CD4-positive, CD25-positive, alpha-beta regulatory T cell (primary cell): ENCODE results near the gene ZNF609. TPM values are rescaled to one million over a fixed set of nuclear protein-coding genes. Genes with fewer than 3 reads are reported as not detected.

ENCODE experiments used
- ATAC-seq, 2 donors: fragments of 150-1000 bp; cut with Tn5 transposase; one replicate each; pipeline ENCODE4 v1.10.0; 2021; ENCODE audit warnings: low read depth in 2 of 2, moderate number of reproducible peaks in 2 of 2, moderate library complexity in 1 of 2
- DNase-seq, 3 donors: peaks; one replicate each; pipeline versions ENCODE4 v3.0.0 to v3.0.0-alpha.2; 2012 to 2022; ENCODE audit warnings: mixed read lengths in 1 of 3
- H3K27ac ChIP-seq: one replicate; pipeline ENCODE4 v1.7.0; 2013; ENCODE audit warnings: mild to moderate bottlenecking, low read length; ENCODE audit not compliant: insufficient read depth, poor library complexity, severe bottlenecking
- H3K27me3 ChIP-seq: one replicate; pipeline ENCODE4 v1.7.0; 2013; ENCODE audit warnings: low read length; ENCODE audit not compliant: control insufficient read depth, insufficient read depth
- H3K36me3 ChIP-seq: one replicate; pipeline ENCODE4 v1.7.0; 2013; ENCODE audit warnings: mild to moderate bottlenecking, low read length, moderate library complexity; ENCODE audit not compliant: control insufficient read depth, insufficient read depth
- H3K4me1 ChIP-seq: 2 replicates; pipeline ENCODE4 v1.7.0; 2013; ENCODE audit warnings: mild to moderate bottlenecking, low read length; ENCODE audit not compliant: insufficient read depth, control insufficient read depth, poor library complexity, severe bottlenecking
- H3K4me3 ChIP-seq: one replicate; pipeline ENCODE4 v1.7.0; 2013; ENCODE audit warnings: low read depth, mild to moderate bottlenecking, low read length, moderate library complexity
- H3K9me3 ChIP-seq, 2 experiments: 1 replicate in 1 of 2; 2 replicates in 1 of 2; pipeline ENCODE4 v1.7.0; 2013; ENCODE audit warnings: low read length in 2 of 2, mild to moderate bottlenecking in 1 of 2, moderate library complexity in 1 of 2; ENCODE audit not compliant: control insufficient read depth in 2 of 2
- H3K27ac Mint-ChIP-seq, 3 donors: one replicate each; pipeline ENCODE4 v1.8.0; 2020 to 2022; ENCODE audit warnings: mild to moderate bottlenecking in 3 of 3, mixed read lengths in 3 of 3, moderate library complexity in 2 of 3
- H3K27me3 Mint-ChIP-seq: one replicate; pipeline ENCODE4 v1.8.0; 2022; ENCODE audit warnings: mild to moderate bottlenecking, mixed read lengths
- H3K36me3 Mint-ChIP-seq: one replicate; pipeline ENCODE4 v1.8.0; 2020; ENCODE audit warnings: mixed read lengths
- H3K4me1 Mint-ChIP-seq, 4 donors: one replicate each; pipeline ENCODE4 v1.8.0; 2020 to 2022; ENCODE audit warnings: mixed read lengths in 4 of 4, mild to moderate bottlenecking in 1 of 4
- H3K4me3 Mint-ChIP-seq, 4 donors: one replicate each; pipeline ENCODE4 v1.8.0; 2020 to 2022; ENCODE audit warnings: mild to moderate bottlenecking in 4 of 4, mixed read lengths in 4 of 4, moderate library complexity in 3 of 4
- H3K9me3 Mint-ChIP-seq, 7 donors: one replicate each; pipeline ENCODE4 v1.8.0; 2020 to 2022; ENCODE audit warnings: mixed read lengths in 7 of 7, mild to moderate bottlenecking in 3 of 7, moderate library complexity in 2 of 7
- polyA plus RNA-seq, 4 donors: library from polyadenylated mRNA; unstranded; fragments of 300-500 nt; fragmentation: Illumina TruSeq; gene quantifications; one replicate each; pipeline ENCODE4 v1.2.3, GENCODE V29; 2021
- total RNA-seq: library from RNA; stranded (reverse); gene quantifications from one replicate; pipeline ENCODE4 v1.2.3, GENCODE V29; 2022

ZNF609 gene
- total and polyA plus RNA-seq, 5 donors from 2014 or later: 0.64 to 39.0 (median 2.0) TPM

DNA sequence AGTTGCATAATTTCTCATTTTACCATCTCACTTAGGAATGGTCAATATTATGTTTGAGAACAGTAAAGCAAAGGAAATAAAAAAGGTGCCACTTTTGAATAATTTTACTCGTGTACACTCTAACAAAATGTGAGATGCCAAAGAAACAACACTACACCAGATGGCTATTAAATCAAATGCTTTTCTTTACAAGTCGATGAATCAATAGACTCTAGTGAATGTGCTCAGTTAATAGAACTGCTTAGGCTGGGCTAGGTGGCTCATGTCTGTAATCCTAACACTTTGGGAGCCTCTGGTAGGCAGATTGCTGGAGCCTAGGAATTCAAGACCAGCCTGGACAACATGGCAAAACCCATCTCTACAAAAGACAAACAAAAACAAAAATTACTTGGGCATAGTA, 87.9 kb downstream of the ZNF609 start:
- Mint-ChIP-seq H3K4me1 (peaks cover 10 to 38% (median 27%) of the 10 kb centered on the region in 4 donors), H3K9me3 (no peaks in the 10 kb centered on the region), H3K4me3 (no peak overlapping the region), H3K27me3 (no peaks in the 10 kb centered on the region), H3K27ac (no peak overlapping the region), H3K36me3 (peaks cover 7% of the 10 kb centered on the region)
- Histone ChIP-seq H3K27ac (no peak overlapping the region), H3K4me3 (no peak overlapping the region), H3K36me3 (no peaks in the 10 kb centered on the region), H3K4me1 (no peaks in the 10 kb centered on the region), H3K9me3 (no peaks in the 10 kb centered on the region), H3K27me3 (no peaks in the 10 kb centered on the region)
- no peak for ATAC-seq
- no peak for DNase-seq

DNA sequence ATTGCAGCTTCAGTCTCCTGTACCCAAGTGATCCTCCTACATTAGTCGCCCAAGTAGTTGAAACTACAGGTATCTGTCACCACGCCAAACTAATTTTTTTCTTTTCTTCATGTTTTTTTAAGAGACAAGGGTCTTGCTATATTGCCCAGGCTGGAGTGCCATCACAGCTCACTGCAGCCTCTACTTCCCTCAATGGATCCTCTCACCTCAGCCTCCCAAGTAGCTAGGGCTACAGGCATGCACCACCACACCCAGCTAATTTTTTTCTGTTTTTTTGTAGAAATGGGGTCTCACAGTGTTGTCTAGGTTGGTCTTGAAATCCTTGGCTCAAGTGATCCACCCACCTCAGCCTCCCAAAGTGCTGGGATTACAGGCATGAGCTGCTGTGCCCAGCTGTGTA, 89.5 kb downstream of the ZNF609 start:
- ATAC-seq (no peak), DNase-seq (no peak)
- no peaks in the 10 kb centered on the region for H3K36me3 ChIP-seq
- Mint-ChIP-seq H3K27ac (no peak overlapping the region), H3K4me3 (no peak overlapping the region), H3K4me1 (peaks cover 7 to 31% (median 25%) of the 10 kb centered on the region in 4 donors), H3K36me3 (peaks cover 7% of the 10 kb centered on the region), H3K9me3 (no peaks in the 10 kb centered on the region), H3K27me3 (no peaks in the 10 kb centered on the region)
- no peaks in the 10 kb centered on the region for H3K27me3 ChIP-seq
- H3K27ac ChIP-seq: no peak overlapping the region
- no peaks in the 10 kb centered on the region for H3K9me3 ChIP-seq
- H3K4me1 ChIP-seq: no peaks in the 10 kb centered on the region
- no peak overlapping the region for H3K4me3 ChIP-seq

DNA sequence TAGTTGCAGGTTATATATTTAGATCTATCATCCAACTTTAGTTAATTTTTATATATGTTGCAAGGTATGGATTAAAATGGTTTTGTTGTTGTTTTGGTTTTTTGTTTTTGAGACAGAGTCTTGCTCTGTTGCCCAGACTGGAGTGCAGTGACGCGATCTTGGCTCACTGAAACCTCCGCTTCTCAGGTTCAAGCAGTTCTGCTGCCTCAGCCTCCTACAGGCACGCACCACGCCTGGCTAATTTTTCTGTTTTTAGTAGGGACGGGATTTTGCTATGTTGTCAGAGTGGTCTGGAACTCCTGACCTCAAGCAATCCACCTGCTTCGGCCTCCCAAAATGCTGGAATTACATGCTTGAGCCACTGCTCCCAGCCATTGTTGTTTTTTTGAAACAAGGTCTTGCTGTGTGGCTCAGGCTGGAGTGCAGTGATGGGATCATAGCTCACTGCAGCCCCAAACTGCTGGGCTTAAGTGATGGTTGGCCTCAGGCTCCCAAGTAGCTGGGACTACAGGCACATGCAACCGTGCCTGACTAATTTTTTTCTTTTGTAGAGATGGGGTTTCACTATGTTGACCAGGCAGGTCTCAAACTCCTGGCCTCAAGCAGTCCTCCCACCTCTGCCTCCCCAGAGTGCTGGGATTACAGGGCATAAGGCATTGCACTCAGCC, 92.0 kb downstream of the ZNF609 start:
- Histone ChIP-seq H3K4me3 (no peak overlapping the region), H3K27me3 (no peaks in the 10 kb centered on the region), H3K4me1 (no peaks in the 10 kb centered on the region), H3K27ac (no peak overlapping the region), H3K36me3 (no peaks in the 10 kb centered on the region), H3K9me3 (no peaks in the 10 kb centered on the region)
- peak overlapping the region in 1 of 3 donors; percentile 52 for H3K27ac Mint-ChIP-seq
- no peaks in the 10 kb centered on the region for H3K27me3 Mint-ChIP-seq
- H3K36me3 Mint-ChIP-seq: peaks cover 3% of the 10 kb centered on the region
- ATAC-seq (no peak), DNase-seq (no peak)
- H3K4me3 Mint-ChIP-seq: no peak overlapping the region
- peaks cover 6 to 30% (median 20%) of the 10 kb centered on the region in 4 donors for H3K4me1 Mint-ChIP-seq
- H3K9me3 Mint-ChIP-seq: no peaks in the 10 kb centered on the region

DNA sequence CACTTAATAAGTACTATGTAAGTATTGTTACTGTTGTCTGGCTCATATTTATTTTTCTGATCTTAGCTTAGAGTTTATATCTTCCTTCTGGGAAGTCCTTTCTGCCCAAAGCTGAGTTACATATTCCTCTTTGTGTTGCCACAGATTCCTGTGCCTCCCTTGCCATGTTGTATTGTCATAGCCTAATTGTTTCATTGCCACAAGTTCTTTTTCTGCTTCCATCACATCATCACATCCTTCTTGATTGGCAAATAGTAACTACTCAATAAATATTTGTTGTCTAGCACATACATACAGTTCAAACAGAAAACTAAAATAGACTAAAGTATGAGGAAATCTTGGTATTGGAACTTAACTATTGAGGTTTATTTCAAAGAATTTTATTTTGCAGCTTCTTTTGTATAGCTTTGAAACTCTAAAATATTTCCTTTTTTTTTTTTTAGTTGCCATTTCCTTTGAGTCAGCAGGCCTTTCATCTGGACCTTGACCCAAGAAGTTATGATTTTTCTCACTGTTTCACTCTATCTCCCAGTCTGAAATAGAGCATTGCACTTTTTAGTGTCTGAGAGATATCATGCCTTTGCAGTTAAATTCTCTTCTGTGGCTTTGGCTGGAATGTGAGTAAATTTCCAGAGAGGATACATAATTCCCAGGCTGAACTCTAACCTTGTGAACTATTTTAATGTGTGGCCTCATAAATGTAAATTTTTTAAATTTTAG, 98.2 kb downstream of the ZNF609 start:
- Histone ChIP-seq H3K4me1 (no peaks in the 10 kb centered on the region), H3K4me3 (no peak overlapping the region), H3K9me3 (no peaks in the 10 kb centered on the region), H3K36me3 (peaks cover 3% of the 10 kb centered on the region), H3K27ac (no peak overlapping the region), H3K27me3 (no peaks in the 10 kb centered on the region)
- H3K4me1 Mint-ChIP-seq: peaks cover 15 to 37% (median 32%) of the 10 kb centered on the region in 4 donors
- H3K9me3 Mint-ChIP-seq: no peaks in the 10 kb centered on the region
- H3K36me3 Mint-ChIP-seq: no peaks in the 10 kb centered on the region
- H3K27me3 Mint-ChIP-seq: no peaks in the 10 kb centered on the region
- H3K27ac Mint-ChIP-seq: peak overlapping the region in 1 of 3 donors; percentile 19
- no peak overlapping the region for H3K4me3 Mint-ChIP-seq
- DNase-seq: no peak
- ATAC-seq: no peak

DNA sequence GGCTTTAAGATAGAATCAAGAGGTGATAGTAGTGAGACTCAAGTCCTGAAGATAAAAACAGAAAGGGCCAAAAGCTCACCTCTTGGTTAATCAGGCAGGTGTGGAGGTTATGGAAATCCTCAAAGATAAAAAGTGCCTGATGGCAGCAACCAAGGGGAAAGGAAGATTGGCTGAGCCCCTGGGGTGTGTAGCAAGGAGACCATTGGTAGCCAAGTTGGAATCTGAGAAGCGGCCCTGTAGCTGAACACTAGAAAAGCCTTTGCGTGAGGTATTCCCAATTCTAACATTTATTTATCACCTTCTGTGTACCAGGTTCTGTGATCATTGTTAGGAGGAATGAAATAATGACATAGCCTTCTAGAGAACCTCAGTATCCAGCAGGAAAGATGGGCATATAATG, 98.9 kb downstream of the ZNF609 start:
- Mint-ChIP-seq H3K36me3 (no peaks in the 10 kb centered on the region), H3K27me3 (no peaks in the 10 kb centered on the region), H3K4me3 (no peak overlapping the region), H3K27ac (peak overlapping the region in 1 of 3 donors; percentile 6), H3K9me3 (no peaks in the 10 kb centered on the region), H3K4me1 (peaks cover 18 to 40% (median 34%) of the 10 kb centered on the region in 4 donors)
- Histone ChIP-seq H3K36me3 (peaks cover 3% of the 10 kb centered on the region), H3K4me1 (no peaks in the 10 kb centered on the region), H3K27me3 (no peaks in the 10 kb centered on the region), H3K27ac (no peak overlapping the region), H3K9me3 (no peaks in the 10 kb centered on the region), H3K4me3 (no peak overlapping the region)
- DNase-seq (no peak), ATAC-seq (no peak)

DNA sequence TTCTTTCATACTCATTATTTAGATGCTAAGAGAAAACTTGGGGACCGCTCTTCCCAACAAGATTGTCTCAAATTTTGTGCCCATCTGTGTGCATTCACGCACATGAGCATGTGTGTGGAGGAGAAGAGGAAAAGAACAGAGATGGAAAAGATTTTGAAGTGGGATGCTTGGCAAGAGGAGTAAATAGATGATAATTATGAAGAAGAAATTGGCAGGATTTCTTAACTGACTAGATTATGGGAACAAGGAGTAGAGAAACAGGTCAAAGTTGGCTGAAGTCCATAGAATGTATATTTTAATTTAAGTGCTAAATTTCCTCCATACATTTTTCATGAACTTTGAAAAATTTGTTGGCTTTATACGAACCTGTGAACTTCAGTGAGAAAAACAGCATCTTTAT, 100.1 kb downstream of the ZNF609 start:
- peak overlapping the region in 2 of 3 donors; percentile 37 to 78 for H3K27ac Mint-ChIP-seq
- H3K4me1 Mint-ChIP-seq: peaks cover 20 to 44% (median 39%) of the 10 kb centered on the region in 4 donors

DNA sequence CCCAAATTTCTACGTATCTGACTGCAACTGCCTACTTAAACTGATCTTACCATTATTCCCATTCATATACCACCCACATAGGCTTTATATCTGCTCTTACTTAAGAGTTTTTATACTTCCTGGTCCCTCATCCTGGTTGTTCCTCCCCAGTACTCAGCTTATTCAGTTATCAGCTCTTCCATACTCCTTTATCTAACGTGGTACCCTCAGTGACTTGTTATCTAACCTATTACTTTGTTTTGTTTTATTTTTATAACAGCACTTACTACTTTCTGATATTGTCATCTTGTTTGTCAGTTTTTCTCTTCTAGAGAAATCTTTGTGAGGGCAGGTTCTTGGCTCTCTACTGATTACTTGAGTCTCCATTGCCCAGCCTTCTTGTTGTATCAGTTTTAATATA, 100.6 kb downstream of the ZNF609 start:
- Mint-ChIP-seq H3K27me3 (no peaks in the 10 kb centered on the region), H3K27ac (peak overlapping the region in 1 of 3 donors; percentile 12), H3K4me3 (peak overlapping the region in 1 of 4 donors; percentile 15), H3K36me3 (peaks cover under 1% of the 10 kb centered on the region), H3K4me1 (peaks cover 20 to 44% (median 39%) of the 10 kb centered on the region in 4 donors), H3K9me3 (no peaks in the 10 kb centered on the region)
- no peaks in the 10 kb centered on the region for H3K4me1 ChIP-seq
- H3K27ac ChIP-seq: no peak overlapping the region
- H3K27me3 ChIP-seq: no peaks in the 10 kb centered on the region
- ATAC-seq: no peak
- H3K9me3 ChIP-seq: no peaks in the 10 kb centered on the region
- DNase-seq: no peak
- H3K4me3 ChIP-seq: no peak overlapping the region
- peaks cover 3% of the 10 kb centered on the region for H3K36me3 ChIP-seq

More for the DNA sequence above, 100.1 kb downstream of the ZNF609 start:
- no peaks in the 10 kb centered on the region for H3K36me3 Mint-ChIP-seq
- Histone ChIP-seq H3K4me3 (no peak overlapping the region), H3K36me3 (peaks cover 3% of the 10 kb centered on the region), H3K9me3 (no peaks in the 10 kb centered on the region), H3K4me1 (no peaks in the 10 kb centered on the region), H3K27me3 (no peaks in the 10 kb centered on the region), H3K27ac (no peak overlapping the region)
- H3K9me3 Mint-ChIP-seq: no peaks in the 10 kb centered on the region
- peak overlapping the region in 1 of 4 donors; percentile 15 for H3K4me3 Mint-ChIP-seq
- ATAC-seq (no peak), DNase-seq (no peak)
- H3K27me3 Mint-ChIP-seq: no peaks in the 10 kb centered on the region
